HG03280 (cell line): ENCODE measurements around the gene SYNJ2.

Source experiments
- ATAC-seq: cut with Tn5 transposase; IDR thresholded peaks from one replicate; pipeline ENCODE4 v1.9.1; 2021; ENCODE audit warnings: mild to moderate bottlenecking, moderate library complexity; ENCODE audit not compliant: unreplicated experiment

SYNJ2 gene

DNA sequence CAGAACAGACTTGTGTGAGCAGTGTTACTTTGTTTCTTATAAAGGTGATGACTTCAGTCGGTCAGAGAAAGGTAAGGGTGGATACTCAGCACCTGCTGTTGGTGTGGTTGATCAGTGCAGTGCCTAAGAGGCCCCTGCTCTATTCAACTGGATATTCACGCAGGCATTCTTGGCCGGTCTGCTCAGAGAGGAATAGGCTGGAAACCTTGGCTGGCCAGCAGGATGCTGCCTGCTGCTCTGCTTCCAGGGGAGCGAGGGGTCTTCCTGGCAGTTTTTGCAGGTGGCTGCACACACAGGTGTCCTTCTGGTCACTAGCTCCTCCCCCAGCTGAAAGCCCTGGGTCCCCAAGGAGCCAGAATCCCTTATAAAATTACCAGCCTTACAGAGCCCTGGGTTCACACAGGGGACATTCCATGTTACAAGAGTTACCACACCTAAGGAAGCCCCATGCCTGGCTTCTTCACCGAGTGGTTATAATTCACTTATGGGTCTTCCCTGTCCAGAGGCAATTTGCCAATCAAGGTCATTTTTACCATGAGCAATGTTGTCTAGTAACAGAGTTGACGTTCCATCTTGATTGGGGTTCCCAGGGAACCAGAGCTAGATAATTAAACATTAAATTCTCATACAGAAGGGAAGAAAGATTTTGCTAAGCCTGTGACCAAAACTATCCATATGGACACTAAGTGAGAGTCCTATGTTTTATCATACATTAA, 16.4 kb downstream of the SYNJ2 start:
- no peak for ATAC-seq

DNA sequence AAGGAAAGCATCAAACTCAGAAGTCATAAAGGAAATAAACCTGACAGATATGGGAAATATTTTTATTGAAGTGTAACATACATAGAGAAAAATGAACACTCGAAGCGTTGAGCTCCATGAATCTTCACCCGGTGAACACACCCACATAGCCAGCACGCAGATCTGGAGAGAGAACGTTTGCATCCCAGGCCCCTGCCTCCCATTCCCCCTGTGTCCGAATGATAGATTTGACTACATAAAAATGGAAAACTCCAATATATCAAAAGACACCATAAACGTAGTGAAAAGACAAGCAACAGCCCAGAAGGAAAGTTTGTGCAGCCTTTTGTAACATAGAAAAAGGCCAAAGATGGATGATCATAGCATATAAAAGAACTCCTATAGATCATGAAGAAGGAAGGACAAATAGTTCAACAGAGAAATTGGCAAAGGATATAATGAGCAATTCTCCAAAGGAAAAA, 17.1 kb downstream of the SYNJ2 start:
- ATAC-seq, result no peak

DNA sequence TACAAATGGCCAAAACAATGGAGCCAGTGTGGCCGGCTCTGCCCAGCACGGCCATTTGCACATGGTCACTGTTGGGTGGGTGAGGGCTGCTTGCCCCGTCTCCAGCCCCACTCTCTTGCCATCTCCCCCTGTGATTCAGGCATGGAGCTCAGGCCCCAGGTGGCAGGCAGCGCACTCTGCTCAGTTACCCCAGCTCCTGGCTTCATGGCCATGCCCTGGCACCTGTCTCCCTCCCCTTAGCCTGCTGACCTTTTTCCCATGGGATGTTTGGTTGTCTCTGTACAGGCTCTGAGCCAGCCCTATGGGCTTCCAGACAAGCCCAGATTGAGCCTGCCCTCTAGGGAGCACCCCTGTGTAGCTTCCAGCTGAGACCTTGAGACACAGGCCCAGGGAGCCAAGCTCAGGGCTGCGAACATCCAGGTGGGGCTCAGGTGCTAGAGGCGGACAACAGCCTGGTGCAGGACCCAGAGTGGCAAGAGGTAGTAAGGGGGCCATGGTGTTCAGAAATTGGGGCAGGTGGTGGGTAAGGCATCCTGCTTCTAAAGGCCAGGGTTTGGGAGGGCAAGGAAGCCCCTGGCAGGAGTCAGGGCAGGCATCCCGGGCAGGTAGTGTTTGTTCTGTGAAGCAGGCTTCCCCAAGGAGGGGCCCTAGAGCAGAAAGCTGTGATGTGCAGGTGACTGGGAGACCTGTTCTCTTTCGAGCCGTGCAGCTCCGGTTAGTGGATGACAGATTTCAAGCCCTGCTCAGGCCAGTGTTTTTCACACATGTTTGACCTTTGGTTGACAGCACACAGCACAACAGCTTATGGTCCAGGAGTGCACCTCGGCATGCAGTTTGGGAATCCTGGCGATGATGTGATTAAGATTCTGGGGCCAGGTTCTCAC, 17.7 kb downstream of the SYNJ2 start:
- no peak for ATAC-seq

DNA sequence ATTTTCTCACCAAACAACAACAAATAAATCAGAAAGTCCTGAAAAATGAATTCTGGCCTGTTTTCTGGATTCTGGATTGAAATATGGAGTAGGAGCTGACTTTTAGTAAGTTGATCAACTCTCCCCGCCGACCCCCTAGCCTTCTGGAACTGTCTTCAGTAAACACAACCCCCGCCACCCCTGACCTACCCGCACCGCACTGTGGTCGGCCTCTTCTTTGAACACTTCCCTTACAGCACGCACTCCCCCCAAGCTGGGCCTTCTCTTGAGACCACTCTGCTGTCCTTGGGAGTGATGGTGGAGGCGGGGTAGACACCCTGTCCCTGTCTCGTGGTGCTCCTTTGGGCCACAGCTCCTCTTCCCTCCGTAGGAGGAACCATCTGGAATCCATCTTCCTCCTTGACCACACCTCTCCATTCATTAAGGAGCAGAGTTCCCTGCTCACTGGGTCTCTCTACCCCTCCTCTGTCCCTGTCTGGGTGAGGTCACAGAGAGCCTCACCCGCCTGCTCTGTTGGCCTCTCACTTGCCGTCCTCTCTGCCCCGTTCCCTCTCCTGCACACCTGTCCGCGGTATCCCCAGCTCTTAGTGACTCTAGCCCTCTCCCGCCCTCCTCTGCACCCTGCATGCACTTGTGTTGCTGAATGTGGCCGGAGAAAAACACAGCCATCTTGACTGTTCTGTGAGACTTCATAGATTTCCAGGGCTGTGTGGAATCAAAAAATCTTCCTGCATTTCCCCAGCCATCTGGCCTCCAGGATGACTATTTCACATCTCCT, 19.1 kb downstream of the SYNJ2 start:
- ATAC-seq, result no peak

DNA sequence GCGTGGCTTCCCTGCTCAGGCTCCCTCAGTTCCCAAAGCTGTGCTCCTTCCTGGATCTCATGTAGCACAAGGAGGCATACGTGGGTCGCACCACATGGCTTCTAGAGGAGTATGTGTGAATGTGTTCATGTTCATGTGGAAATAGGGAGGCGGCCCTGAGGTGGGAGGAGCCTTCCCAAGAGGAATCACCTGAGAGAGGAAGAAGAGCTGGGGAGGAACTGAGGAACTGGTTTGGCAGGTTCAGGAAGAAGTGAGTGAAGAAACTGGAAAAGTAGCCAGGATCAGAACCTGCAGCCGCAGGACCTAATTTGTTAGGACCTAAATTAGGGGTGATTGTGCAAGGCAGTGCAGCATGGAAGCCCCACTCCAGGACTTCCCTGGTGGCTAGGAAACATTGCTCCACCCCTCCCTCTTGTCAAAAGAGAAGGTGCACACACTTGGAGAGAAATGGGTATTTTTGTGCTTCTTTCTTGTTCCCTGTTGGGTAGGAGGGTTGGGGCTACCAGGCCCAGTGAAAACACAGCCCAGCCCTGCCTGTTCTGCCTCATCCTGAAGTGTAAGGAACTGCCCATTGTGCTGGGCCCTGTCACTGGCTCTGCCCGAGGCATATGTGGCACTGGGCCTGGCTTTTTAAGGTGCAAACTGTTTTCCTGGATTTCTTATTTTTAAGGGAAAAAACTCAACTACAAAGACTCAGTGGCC, 20.7 kb downstream of the SYNJ2 start:
- ATAC-seq, result no peak

DNA sequence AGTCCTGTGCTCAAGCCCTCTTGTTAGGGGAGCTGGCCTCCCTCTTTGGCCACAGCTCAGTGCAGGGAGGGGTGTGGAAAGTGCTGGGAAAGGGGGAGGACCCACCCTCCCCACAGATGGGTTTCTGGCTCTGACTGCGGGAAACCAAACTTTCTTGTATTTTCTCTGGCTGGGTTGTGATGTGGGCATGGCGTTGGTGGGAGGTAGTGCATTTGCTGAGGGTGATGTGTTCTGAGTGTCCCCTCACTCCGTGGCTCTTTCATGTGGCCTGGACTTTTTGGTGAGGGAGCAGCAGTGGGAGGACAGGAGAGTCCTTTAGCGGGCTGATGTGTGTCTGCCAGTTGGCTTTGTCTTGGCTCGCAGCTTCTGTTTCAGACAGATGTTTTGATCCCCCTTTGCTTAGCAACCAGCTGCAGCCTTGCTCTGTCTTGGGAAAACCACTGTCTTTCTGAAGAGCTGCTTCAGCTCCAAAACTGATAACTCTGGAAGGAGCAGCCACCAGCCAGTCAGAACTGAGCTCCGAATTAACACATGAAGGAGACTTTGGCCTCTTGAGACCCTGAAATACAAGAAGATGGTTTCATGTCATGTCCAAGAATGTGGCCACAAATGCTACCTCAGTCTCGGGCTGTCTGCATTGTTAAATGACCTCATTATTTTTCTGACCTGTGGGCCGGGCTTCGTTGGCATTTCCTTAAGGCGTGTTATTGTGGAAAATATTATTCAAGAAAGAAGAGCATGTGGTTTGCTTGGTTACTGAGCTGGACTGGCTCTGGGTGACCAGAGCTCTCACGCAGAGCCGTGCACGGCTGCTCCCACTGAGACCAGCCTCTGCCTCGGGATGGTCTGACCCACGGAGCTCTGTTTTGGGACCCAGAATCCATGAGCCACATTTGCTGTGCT, 21.5 kb downstream of the SYNJ2 start:
- ATAC-seq, result no peak

DNA sequence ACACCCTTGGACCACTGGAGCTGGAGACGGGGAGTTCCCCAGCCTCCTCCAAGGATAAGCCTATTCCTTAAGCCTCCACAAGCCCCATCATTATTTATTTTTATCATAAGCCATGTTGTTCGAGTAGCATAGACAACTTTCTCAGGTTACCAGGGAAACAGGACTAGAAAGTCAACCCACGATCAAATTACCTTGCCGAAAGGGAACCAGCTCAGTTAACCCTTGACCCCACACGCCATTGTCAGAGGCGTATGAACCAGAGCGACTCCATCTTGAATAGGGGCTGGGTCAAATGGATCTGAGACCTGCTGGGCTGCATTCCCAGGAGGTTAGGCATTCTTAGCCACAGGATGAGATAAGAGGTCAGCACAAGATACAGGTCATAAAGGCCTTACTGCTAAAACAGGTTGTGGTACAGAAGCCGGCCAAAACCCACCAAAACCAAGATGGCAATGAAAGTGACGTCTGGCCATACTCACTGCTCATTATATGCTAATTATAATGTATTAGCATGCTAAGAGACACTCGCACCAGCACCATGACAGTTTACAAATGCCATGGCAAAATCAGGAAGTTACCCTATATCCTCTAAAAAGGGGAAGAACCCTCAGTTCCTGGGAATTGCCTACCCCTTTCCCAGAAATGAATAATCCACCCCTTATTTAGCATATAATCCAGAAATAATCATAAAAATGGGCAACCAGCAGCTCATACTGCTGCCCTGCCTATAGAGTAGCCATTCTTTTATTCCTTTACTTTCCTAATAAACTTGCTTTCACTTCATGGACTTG, 22.4 kb downstream of the SYNJ2 start:
- no peak for ATAC-seq

DNA sequence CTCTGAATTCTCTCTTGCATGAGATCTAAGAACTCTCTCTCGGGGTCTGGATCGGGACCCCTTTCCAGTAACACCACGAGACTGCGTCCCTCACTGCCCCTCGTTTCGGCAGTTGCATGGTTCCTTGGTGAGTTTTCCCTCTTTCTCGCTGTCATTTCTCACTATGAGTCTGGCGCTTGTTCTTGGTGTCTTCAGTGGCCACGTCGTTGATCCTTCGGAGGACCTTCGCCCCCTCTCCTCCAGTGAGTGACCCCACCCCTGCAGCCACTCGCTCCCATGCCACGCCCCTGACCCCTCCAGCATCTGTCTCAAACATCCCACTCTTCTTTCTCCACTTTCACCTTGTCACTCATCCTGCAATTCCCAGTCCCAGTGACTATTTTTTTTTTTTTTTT, 23.0 kb downstream of the SYNJ2 start:
- ATAC-seq, result no peak

DNA sequence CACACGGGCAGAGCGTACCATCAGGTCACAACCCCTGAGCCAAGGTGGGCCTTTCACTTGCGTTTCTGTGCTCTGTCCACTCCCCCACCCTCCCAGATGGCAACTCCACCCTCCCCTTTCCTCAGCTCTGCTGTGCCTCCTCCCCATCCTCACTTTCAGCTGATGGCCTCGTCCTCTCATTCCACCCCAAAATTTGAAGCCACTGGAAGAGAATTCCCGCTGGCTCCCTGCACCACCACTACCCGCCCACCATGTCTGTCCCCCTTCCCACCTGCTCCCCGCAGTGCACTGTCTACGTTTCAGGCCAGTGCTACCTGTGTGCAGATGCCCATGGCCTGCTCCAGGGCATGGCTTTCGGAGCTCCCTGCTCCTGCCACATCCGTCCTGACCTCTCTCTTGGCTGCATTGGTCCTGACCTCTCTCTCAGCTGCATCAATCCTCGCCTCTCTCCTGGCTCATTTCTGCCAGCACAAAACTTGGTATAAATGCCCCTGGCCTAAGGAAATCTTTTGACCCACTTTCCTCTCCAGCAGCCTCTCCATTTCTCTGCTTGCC, 24.0 kb downstream of the SYNJ2 start:
- ATAC-seq, result no peak

DNA sequence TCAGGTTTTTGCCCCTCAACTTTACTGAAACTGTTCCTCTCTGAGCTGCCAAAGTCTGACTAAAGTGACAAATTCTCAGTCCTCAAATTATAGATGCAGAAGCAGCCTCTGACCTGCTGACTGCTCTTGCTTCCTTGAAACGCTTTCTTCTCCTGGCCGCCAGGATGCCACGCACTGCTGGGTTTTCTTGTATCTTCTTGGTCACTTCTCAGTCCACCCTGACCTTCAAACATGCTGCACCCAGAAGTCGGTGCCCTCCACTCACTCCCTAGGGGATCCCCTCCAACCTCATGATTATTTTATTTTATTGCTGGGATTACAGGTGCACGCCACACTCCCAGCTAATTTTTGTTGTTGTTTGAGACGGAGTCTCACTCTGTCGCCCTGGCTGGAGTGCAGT, 24.7 kb downstream of the SYNJ2 start:
- no peak for ATAC-seq

DNA sequence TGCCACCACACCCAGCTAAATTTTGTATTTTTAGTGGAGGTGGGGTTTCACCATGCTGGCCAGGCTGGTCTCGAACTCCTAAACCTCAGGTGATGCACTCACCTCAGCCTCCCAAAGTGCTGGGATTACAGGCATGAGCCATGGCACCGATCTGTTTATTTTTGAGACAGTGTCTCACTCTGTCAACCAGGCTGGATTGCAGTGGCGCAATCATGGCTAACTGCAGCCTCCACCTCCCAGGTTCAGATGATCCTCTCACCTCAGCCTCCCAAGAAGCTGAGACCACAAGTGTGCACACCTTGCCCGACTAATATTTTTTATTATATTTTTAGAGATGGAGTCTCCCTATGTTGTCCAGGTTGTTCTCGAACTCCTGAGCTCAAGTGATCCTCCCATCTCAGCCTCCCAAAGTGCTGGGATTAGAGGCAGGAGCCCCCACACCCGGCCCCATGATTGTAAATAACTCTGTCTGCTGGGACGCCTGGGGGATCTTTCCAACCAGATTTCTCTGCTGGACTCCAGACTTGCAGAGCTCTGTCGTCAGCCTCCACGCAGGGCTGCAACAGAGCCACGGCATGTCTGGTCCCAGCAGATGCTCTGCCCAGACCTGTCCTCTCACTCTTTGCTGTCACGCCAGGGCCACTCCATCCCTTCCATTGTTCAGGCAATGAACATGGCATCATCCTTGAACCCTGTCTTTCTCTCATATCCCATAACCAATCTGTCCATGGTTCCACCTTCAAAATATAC, 25.3 kb downstream of the SYNJ2 start:
- ATAC-seq, result no peak

DNA sequence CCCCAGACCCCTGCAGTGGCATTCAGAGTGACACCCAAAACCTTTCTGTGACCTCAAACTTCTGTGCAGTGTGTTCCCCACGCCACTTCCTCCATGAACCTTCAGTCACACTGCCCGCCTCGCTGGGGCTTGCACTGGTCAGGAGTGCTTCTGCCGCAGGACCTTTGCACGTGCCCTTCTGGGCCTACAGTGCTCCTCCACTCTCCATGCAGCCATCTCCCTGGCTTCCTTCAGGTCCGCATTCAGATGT, 27.1 kb downstream of the SYNJ2 start:
- ATAC-seq, result no peak

DNA sequence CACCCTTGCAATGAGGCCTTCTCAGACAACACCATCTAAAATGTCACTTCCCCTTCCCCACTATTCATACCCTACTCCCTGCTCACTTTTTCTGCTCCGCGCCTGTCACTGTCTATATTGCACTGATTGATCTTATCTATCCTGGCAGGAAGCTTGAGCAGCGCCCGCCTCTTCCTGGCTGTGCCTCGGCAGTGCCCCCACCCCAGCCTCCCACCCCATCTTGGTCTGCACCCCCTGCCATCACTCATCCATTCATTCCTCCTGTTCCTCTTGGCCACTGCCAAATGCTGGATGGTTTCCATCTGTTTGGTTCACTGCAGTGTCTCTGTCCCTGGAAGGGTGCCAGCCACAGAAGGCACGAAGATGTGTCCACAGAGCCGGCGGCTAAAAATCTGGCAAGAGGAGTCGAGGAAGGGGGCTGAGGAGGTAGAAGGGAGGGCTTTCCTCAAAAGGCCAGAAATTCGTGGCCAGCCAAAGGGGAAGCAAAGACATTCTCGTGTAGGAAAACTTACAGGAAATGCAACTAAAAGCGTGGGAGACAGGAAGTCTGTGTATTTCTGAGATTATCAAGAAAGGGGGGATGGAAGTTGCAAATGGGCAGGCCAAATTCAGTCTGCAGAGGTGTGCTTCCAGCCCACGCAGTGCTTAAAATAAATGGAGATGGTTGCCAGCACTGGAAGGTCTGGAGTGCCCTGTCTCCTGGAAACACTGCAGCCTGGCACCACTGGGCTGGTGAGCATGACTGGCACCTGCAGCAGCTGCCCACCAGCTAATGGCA, 27.6 kb downstream of the SYNJ2 start:
- ATAC-seq, result no peak

DNA sequence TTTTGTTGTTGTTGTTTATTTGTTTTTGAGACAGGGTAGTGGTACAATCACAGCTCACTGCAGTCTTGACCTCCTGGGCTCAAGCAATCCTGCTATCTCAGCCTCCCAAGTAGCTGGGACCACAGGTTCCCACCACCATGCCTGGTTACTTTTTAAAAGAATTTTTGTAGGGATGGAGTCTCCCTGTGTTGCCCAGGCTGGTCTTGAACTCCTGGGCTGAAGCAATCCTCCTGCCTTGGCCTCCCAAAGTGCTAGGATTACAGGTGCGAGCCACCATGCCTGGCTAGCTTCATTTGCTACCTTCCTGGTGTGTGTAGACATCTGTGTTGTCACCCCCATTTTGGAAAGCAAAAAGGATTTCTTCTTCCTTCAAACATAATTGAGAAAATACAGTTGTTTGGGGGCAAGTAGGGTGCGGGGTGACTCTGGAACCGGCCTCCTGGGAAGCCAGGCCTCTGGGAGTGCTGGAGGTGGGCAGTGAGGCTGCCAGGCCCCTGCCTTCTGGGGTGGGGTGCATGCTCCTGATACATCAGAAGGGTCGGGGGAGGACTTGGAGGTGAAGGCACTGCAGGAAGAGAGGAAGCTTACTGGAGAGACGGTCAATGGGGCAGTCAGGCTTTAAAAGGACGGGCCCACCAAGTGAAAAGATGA, 28.4 kb downstream of the SYNJ2 start:
- no peak for ATAC-seq

DNA sequence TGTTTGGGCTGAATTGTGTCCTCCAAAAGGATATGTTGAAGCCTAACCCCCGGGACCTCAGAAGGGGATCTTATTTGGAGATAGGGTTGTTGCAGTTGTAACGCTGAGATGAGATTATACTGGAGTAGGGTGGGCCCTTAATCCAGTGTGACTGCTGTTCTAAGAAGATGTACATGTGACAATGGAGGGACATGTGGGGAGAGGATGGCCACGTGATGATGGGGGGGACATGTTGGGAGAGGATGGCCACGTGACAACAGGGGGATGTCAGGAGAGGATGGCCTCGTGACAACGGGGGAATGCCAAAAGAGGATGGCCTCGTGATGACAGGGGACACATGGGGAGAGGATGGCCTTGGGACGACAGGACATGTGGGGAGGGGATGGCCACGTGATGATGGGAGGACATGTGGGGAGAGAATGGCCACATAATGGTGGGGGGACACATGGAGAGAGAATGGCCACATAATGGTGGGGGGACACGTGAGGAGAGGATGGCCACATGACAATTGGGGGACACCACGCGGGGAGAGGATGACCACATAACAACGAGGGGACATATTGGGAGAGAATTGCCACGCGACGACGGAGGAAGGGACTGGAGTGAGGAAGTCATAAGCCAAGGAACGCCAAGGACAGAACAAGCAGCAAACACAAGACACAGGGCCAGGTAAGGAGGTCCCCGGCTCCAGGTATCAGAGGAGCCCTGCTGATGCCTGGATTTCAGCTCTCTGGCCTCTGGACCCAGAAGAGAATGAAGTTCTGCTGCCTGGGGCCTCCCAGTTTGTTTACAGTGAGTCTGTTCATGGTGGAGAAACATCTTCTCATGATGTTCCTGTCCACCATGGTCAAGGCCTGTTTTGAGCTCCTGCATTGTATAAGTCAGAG, 29.2 kb downstream of the SYNJ2 start:
- no peak for ATAC-seq

DNA sequence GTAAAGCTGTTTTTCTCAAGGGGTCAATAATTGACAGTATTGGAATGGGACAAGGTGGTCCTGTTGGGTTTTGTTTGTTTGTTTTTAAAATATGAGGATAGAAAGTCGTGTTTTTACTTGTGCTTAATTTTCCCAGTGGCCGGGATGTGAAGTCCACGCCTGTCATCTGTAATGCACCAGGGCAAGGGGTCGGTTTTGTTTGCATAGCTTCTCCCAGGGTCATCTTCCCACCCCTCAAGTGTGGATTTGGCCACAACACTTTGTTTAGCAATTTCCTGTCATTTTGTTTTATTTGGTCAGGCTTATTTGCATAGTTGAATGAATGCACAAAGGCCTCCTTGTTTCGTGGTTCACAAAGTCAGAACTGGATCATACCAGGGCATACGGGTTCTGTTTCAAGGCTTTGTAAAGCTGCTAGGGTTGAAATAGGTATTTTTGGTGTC, 29.8 kb downstream of the SYNJ2 start:
- no peak for ATAC-seq
